ENCODE measurements around the gene EYA2.

GRCh38 chr20:47058236-47058635 is 163.6 kb downstream of the EYA2 start:
- TF ChIP-seq POLR2A (IDR thresholded peaks at IDR 0.05) = no peak
- no peak for TF ChIP-seq CTCF (IDR thresholded peaks at IDR 0.05)
